DND-41 (cell line): ENCODE measurements around the gene CC2D1A.

Experiments used
- ATAC-seq: fragments of 200-7000 bp; cut with Tn5 transposase; 3 replicates; pipeline ENCODE4 v1.9.1; 2021; ENCODE audit warnings: low read depth; ENCODE audit not compliant: insufficient read depth
- DNase-seq: peaks from one replicate; pipeline ENCODE4 v3.0.0-alpha.2; 2020
- H2AFZ ChIP-seq: 2 replicates; pipeline ENCODE4 v1.6.0; 2012; ENCODE audit warnings: low read depth, low read length
- H3K27ac ChIP-seq: 2 replicates; pipeline ENCODE4 v1.5.1; 2012; ENCODE audit warnings: low read length, inconsistent platforms
- H3K27me3 ChIP-seq: fragments of 200-600 bp; sonication (generic); 2 replicates; pipeline ENCODE4 v1.6.0; 2012; ENCODE audit warnings: low read length, mild to moderate bottlenecking, inconsistent platforms; ENCODE audit not compliant: insufficient read depth, poor library complexity
- H3K36me3 ChIP-seq: 2 replicates; pipeline ENCODE4 v1.5.1; 2012; ENCODE audit warnings: low read length, inconsistent platforms; ENCODE audit not compliant: insufficient read depth
- H3K4me1 ChIP-seq: 2 replicates; pipeline ENCODE4 v1.5.1; 2012; ENCODE audit warnings: mild to moderate bottlenecking, low read length; ENCODE audit not compliant: insufficient read depth
- H3K4me2 ChIP-seq: 2 replicates; pipeline ENCODE4 v1.6.0; 2012; ENCODE audit warnings: mild to moderate bottlenecking, moderate library complexity, low read length, inconsistent platforms; ENCODE audit not compliant: insufficient read depth
- H3K4me3 ChIP-seq, 2 experiments: fragments of 200-600 bp in 1 of 2; shearing (Covaris generic) in 1 of 2; 2 replicates each; pipeline ENCODE4 v1.5.1; 2012 to 2016; ENCODE audit warnings: inconsistent platforms in 2 of 2, low read length in 2 of 2, mild to moderate bottlenecking in 2 of 2, low read depth in 1 of 2, moderate library complexity in 1 of 2
- H3K79me2 ChIP-seq: 2 replicates; pipeline ENCODE4 v1.6.0; 2012; ENCODE audit warnings: low read length, inconsistent platforms; ENCODE audit not compliant: insufficient read depth
- H3K9ac ChIP-seq: 2 replicates; pipeline ENCODE4 v1.6.0; 2012; ENCODE audit warnings: low read depth, mild to moderate bottlenecking, inconsistent platforms, low read length, moderate library complexity
- H3K9me3 ChIP-seq: 2 replicates; pipeline ENCODE4 v1.5.1; 2012; ENCODE audit warnings: low read length, moderate library complexity, mild to moderate bottlenecking, inconsistent platforms; ENCODE audit not compliant: insufficient read depth, severe bottlenecking
- H4K20me1 ChIP-seq: 2 replicates; pipeline ENCODE4 v1.6.0; 2012; ENCODE audit warnings: low read length; ENCODE audit not compliant: insufficient read depth
- CTCF ChIP-seq: IDR thresholded peaks from 2 replicates; pipeline ENCODE4 v1.5.1; 2012; ENCODE audit warnings: borderline replicate concordance, low read length, moderate library complexity, mild to moderate bottlenecking; ENCODE audit not compliant: poor library complexity, severe bottlenecking; ENCODE audit errors: extremely low read depth
- EZH2 ChIP-seq: IDR thresholded peaks from 3 replicates; pipeline ENCODE4 v1.6.1; 2012; ENCODE audit warnings: borderline replicate concordance, low read depth, mild to moderate bottlenecking, moderate library complexity, low read length, inconsistent platforms; ENCODE audit not compliant: severe bottlenecking

The CC2D1A gene

GRCh38 chr19:13877303-13877702 lies 28.7 kb upstream of the CC2D1A start:
- Histone ChIP-seq H3K9ac (no peak overlapping the region), H3K27me3 (no peaks in the 10 kb centered on the region)
- no peak for ATAC-seq

GRCh38 chr19:13880059-13881043 lies 25.6 kb upstream of the CC2D1A start:
- Histone ChIP-seq H3K4me1 (peaks cover 52% of the 10 kb centered on the region), H3K36me3 (peaks cover 4% of the 10 kb centered on the region; the same call in 1 of the 2 replicates), H3K4me3 (peak overlapping the region in 1 of 2 experiments; percentile 50; a peak in 2 of 4 replicates), H4K20me1 (peaks cover 4% of the 10 kb centered on the region; the same call in 1 of the 2 replicates), H3K9me3 (no peaks in the 10 kb centered on the region), H2AFZ (peak overlapping the region; percentile 42), H3K4me2 (peak overlapping the region; percentile 76), H3K79me2 (0 out of 2 replicates have a peak, but pooled peaks cover 4% of the 10 kb centered on the region), H3K27ac (peak overlapping the region; percentile 99), H3K9ac (peak overlapping the region; percentile 55), H3K27me3 (no peaks in the 10 kb centered on the region)
- peak; percentile 97 for DNase-seq
- ATAC-seq: peak; percentile 72
- TF ChIP-seq CTCF (peak; percentile 99), EZH2 (no peak)

More at GRCh38 chr19:13877303-13877702, 28.7 kb upstream of the CC2D1A start:
- Histone ChIP-seq H3K9me3 (no peaks in the 10 kb centered on the region), H3K4me2 (no peak overlapping the region), H3K36me3 (peaks cover 7% of the 10 kb centered on the region), H2AFZ (no peak overlapping the region), H3K79me2 (peaks cover 13% of the 10 kb centered on the region), H3K27ac (no peak overlapping the region), H4K20me1 (peaks cover 14% of the 10 kb centered on the region; the same call in 1 of the 2 replicates), H3K4me1 (peaks cover 30% of the 10 kb centered on the region), H3K4me3 (no peak overlapping the region)
- TF ChIP-seq CTCF: no peak
- TF ChIP-seq EZH2: no peak
- no peak for DNase-seq

- ATAC-seq (peak; percentile 29), DNase-seq (peak; percentile 83)
- Histone ChIP-seq H3K79me2 (no peaks in the 10 kb centered on the region), H3K9ac (peak overlapping the region; percentile 55), H3K4me1 (peaks cover 52% of the 10 kb centered on the region), H3K27ac (peak overlapping the region; percentile 99), H3K27me3 (no peaks in the 10 kb centered on the region), H3K4me2 (peak overlapping the region; percentile 76), H2AFZ (no peak overlapping the region), H3K36me3 (peaks cover 10% of the 10 kb centered on the region; the same call in 1 of the 2 replicates), H3K9me3 (no peaks in the 10 kb centered on the region), H3K4me3 (peak overlapping the region in 1 of 2 experiments; percentile 50; a peak in 2 of 4 replicates), H4K20me1 (no peaks in the 10 kb centered on the region)
- TF ChIP-seq EZH2 (no peak), CTCF (no peak)
Observed at GRCh38 chr19:13881251-13881691, 24.7 kb upstream of the CC2D1A start.
